Measurements from ENCODE around the gene EEF1B2. TPM values are rescaled to one million over a fixed set of nuclear protein-coding genes. Genes with fewer than 3 reads are reported as not detected.
A peak's percentile ranks its signal among the peaks of the same experiment; 100 is the strongest.

The EEF1B2 gene
- total and polyA plus RNA-seq, 2 of the 13 experiments (the other 11 are each of a cell fraction or from before 2014, with no cell fraction given) = 1,284 to 1,731 TPM

DNA sequence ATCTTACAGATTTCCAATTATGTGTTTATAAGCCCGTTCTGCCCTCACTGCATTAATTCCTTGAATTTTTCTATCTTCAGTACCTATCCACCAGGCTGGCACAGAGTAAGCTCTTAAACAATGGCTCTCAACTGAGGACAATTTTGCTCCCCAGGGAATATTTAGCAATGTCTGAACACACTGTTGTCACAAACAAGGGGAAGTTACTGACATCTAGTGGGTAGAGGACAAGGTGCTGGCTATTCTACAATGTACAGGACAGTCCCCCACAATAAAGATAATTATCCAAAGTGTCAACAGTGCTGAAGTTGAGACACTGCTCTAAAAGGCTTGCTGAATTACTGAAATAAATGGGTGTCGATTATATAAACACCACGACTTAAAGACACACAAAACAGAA lies 5.5 kb upstream of the EEF1B2 start (continued):
- TF ChIP-seq ZFP36L1 (CRISPR knock-in tag; IDR thresholded peaks at IDR 0.05) (0 out of 2 replicates have a peak, but pooled peaks have one; percentile 22), ZSCAN12 (CRISPR knock-in tag; IDR thresholded peaks at IDR 0.05) (no peak), ZNF547 (CRISPR knock-in tag; IDR thresholded peaks at IDR 0.05) (no peak), ZKSCAN8 (CRISPR knock-in tag; IDR thresholded peaks at IDR 0.05; ENCODE audit: borderline replicate concordance) (0 out of 2 replicates have a peak, but pooled peaks have one; percentile 32), RCOR2 (CRISPR knock-in tag; IDR thresholded peaks at IDR 0.05) (0 out of 2 replicates have a peak, but pooled peaks have one; percentile 21), TBX2 (CRISPR knock-in tag; IDR thresholded peaks at IDR 0.05; ENCODE audit: borderline replicate concordance) (0 out of 2 replicates have a peak, but pooled peaks have one; percentile 19), HCFC1 (IDR thresholded peaks at IDR 0.05; ENCODE audit: low read depth, low read length) (no peak)
- TF ChIP-seq, protein P1, sequence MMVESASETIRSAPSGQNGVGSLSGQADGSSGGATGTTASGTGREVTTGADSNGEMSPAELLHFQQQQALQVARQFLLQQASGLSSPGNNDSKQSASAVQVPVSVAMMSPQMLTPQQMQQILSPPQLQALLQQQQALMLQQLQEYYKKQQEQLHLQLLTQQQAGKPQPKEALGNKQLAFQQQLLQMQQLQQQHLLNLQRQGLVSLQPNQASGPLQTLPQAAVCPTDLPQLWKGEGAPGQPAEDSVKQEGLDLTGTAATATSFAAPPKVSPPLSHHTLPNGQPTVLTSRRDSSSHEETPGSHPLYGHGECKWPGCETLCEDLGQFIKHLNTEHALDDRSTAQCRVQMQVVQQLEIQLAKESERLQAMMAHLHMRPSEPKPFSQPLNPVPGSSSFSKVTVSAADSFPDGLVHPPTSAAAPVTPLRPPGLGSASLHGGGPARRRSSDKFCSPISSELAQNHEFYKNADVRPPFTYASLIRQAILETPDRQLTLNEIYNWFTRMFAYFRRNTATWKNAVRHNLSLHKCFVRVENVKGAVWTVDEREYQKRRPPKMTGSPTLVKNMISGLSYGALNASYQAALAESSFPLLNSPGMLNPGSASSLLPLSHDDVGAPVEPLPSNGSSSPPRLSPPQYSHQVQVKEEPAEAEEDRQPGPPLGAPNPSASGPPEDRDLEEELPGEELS (CRISPR knock-in tag; IDR thresholded peaks at IDR 0.05) = peak; percentile 42; the same call in 1 of the 2 replicates
- TF ChIP-seq, protein P2, sequence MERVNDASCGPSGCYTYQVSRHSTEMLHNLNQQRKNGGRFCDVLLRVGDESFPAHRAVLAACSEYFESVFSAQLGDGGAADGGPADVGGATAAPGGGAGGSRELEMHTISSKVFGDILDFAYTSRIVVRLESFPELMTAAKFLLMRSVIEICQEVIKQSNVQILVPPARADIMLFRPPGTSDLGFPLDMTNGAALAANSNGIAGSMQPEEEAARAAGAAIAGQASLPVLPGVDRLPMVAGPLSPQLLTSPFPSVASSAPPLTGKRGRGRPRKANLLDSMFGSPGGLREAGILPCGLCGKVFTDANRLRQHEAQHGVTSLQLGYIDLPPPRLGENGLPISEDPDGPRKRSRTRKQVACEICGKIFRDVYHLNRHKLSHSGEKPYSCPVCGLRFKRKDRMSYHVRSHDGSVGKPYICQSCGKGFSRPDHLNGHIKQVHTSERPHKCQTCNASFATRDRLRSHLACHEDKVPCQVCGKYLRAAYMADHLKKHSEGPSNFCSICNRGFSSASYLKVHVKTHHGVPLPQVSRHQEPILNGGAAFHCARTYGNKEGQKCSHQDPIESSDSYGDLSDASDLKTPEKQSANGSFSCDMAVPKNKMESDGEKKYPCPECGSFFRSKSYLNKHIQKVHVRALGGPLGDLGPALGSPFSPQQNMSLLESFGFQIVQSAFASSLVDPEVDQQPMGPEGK (CRISPR knock-in tag; IDR thresholded peaks at IDR 0.05) = peak; percentile 53
